Glutamatergic neuron (in vitro differentiated cells): Measurements from ENCODE around the gene CREB3. TPM values are rescaled to one million over a fixed set of nuclear protein-coding genes. Genes with fewer than 3 reads are reported as not detected.

Source experiments
- DNase-seq: peaks from one replicate; pipeline ENCODE4 v3.0.0; 2022
- H3K27ac Mint-ChIP-seq: one replicate; pipeline ENCODE4 v1.8.0; 2020; ENCODE audit warnings: mild to moderate bottlenecking, mixed read lengths, inconsistent platforms; ENCODE audit not compliant: unreplicated experiment
- H3K27me3 Mint-ChIP-seq: one replicate; pipeline ENCODE4 v1.8.0; 2020; ENCODE audit warnings: mild to moderate bottlenecking, moderate library complexity, mixed read lengths, inconsistent platforms; ENCODE audit not compliant: unreplicated experiment
- H3K36me3 Mint-ChIP-seq: one replicate; pipeline ENCODE4 v1.8.0; 2020; ENCODE audit warnings: mild to moderate bottlenecking, mixed read lengths, inconsistent platforms; ENCODE audit not compliant: unreplicated experiment
- H3K4me1 Mint-ChIP-seq: one replicate; pipeline ENCODE4 v1.8.0; 2020; ENCODE audit warnings: mild to moderate bottlenecking, low read depth, mixed read lengths, inconsistent platforms; ENCODE audit not compliant: unreplicated experiment
- H3K4me3 Mint-ChIP-seq: one replicate; pipeline ENCODE4 v1.8.0; 2020; ENCODE audit warnings: mild to moderate bottlenecking, mixed read lengths, inconsistent platforms; ENCODE audit not compliant: unreplicated experiment
- H3K9me3 Mint-ChIP-seq: one replicate; pipeline ENCODE4 v1.8.0; 2020; ENCODE audit warnings: mild to moderate bottlenecking, moderate library complexity, mixed read lengths, inconsistent platforms; ENCODE audit not compliant: unreplicated experiment
- total RNA-seq: library from RNA; stranded (reverse); fragmentation: NEBNext Ultra II Directional; extraction: Animal tissue kit (Norgen Biotek cat#: 25700); gene quantifications from one replicate; pipeline ENCODE4 v1.2.1, GENCODE V29; 2021; ENCODE audit not compliant: unreplicated experiment
- TF ChIP-seq, protein P1 (sequence below): fragments of 200-600 bp; sonication (generic); IDR thresholded peaks from one replicate; pipeline ENCODE4 v1.5.0; 2021; ENCODE audit not compliant: partially characterized antibody, unreplicated experiment

CREB3 gene
- total RNA-seq, 1 donor from 2014 or later, result 32.0 TPM

DNA sequence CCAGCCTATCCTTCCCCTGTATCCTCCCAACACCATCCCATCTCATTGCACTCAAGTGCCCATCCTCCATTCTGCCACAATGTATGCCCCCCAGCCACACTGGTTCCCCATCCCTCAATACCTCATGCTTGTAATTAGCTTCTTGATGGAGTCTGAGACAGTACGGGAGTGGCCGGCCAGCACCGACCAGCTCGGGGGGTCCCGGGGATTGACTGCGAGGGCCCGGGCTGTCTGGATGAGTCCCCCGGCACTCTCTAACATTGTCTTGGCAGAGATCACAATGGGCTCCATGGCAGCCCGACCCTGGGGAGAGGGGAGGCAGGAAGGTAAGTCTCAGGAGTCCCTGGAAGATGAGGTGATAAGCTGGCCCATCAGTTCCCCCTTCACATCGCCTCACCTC, 25.5 kb upstream of the CREB3 start:
- Mint-ChIP-seq H3K36me3 (peaks cover 12% of the 10 kb centered on the region), H3K27ac (no peak overlapping the region)

DNA sequence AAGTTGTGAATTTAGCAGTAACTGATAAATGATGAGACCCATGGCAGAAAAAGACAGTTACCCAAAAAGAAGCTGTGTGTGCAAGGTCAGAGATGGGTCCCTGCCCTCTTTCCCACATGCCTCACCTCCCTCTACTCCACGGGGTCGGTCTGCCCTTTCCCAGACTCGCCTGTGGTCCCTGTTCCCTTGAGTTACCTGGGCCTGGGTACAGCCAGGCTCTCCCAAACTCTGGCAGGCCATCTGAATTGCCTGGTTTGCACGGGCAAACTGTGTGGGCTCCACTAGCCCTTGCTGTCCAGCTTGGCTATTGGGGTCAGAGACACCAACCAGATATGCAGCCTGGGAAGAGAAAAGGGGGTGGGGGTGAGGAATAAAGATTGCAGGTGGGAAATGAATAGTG, 24.3 kb upstream of the CREB3 start:
- TF ChIP-seq, protein P1, sequence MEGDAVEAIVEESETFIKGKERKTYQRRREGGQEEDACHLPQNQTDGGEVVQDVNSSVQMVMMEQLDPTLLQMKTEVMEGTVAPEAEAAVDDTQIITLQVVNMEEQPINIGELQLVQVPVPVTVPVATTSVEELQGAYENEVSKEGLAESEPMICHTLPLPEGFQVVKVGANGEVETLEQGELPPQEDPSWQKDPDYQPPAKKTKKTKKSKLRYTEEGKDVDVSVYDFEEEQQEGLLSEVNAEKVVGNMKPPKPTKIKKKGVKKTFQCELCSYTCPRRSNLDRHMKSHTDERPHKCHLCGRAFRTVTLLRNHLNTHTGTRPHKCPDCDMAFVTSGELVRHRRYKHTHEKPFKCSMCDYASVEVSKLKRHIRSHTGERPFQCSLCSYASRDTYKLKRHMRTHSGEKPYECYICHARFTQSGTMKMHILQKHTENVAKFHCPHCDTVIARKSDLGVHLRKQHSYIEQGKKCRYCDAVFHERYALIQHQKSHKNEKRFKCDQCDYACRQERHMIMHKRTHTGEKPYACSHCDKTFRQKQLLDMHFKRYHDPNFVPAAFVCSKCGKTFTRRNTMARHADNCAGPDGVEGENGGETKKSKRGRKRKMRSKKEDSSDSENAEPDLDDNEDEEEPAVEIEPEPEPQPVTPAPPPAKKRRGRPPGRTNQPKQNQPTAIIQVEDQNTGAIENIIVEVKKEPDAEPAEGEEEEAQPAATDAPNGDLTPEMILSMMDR, result no peak
- H3K27me3 Mint-ChIP-seq, result peaks cover 2% of the 10 kb centered on the region
- no peak overlapping the region for H3K27ac Mint-ChIP-seq
- no peaks in the 10 kb centered on the region for H3K9me3 Mint-ChIP-seq
- no peak overlapping the region for H3K4me3 Mint-ChIP-seq
- no peak for DNase-seq
- peaks cover 12% of the 10 kb centered on the region for H3K36me3 Mint-ChIP-seq
- no peaks in the 10 kb centered on the region for H3K4me1 Mint-ChIP-seq

More for the DNA sequence above, 25.5 kb upstream of the CREB3 start:
- no peak for DNase-seq
- Mint-ChIP-seq H3K4me3 (no peak overlapping the region), H3K27me3 (peaks cover 2% of the 10 kb centered on the region), H3K4me1 (no peaks in the 10 kb centered on the region), H3K9me3 (no peaks in the 10 kb centered on the region)
- TF ChIP-seq, protein P1, result no peak

DNA sequence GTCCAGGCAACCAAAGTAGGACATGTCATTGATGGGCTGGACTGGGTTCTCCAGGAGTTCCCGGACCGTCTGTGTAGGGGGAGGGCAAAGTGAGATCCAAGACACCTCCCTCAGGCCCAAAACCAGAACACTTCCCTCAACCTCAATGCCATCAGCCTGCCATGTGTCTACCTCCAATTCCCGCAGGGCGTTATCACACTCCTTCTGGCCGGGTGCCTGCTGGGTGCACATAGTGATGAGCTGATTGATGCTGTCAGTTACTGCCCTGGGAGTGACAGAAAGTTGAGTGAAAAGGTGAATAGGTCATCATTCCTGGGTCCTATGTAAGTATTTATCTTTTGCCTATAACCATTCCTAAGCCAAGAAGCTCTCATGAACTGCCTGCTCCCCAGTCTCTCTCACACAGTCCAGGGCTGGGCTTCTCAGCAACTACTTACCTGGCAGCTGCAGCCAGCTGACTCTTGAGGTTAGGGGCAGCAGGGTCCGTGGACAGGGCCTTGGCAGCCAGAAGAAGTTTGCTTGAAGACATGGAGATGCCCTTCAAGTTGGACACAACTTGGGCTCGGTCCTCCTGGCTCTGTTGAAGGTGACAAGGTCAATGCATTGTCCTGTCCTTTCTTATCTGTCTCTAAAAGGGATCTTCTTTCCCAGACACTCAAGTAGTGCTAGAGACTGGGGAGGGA, 21.5 kb upstream of the CREB3 start:
- H3K9me3 Mint-ChIP-seq, result no peaks in the 10 kb centered on the region
- H3K27me3 Mint-ChIP-seq, result peaks cover 4% of the 10 kb centered on the region
- no peak for DNase-seq
- no peaks in the 10 kb centered on the region for H3K4me1 Mint-ChIP-seq
- TF ChIP-seq, protein P1, result no peak
- no peak overlapping the region for H3K27ac Mint-ChIP-seq
- H3K4me3 Mint-ChIP-seq, result no peak overlapping the region
- H3K36me3 Mint-ChIP-seq, result peaks cover 12% of the 10 kb centered on the region

DNA sequence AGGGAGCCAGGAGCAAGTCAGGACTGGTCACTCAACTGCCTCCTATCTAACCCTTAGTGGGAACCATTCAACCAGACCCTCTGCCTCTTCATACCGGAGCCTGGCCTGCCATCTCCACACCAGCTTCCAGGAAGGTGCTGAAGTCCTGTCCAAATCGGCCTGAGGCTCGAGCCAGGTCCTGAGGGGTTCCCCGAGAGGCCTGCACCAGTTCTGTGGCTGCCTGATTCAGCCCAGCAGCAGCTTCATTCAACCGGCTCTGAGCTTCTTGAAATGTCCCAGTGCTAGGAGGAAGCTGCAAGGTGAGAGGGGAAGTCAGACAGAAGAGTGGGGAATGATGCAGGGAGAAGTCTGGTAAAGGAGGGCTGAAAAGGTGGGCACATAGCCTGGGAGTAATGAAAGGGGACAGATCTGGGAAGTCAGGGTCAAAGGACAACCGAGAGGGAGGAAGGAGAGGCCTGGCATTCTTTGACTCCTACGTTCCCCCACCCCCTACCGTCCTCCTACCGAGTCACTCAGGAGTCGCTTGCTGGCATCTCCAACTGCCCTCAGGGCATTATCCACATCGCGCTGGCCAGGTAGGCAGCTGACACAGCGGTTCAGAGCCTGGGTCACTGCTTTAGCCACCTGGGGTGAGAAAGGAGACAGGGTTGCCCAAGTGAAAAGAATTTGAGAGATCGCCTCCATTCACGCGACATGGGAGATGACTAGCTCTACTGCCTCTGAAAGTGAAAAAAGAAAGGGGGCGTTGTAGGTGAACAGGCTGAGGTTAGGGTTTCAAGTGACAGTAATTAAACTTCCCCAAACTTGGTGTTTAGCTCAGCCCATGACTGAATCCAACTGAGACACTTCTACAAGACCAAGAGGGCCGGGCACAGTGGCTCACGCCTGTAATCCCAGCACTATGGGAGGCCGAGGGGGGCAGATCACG, 20.7 kb upstream of the CREB3 start:
- DNase-seq, result no peak

More for the DNA sequence above, 20.7 kb upstream of the CREB3 start:
- Mint-ChIP-seq H3K4me1 (no peaks in the 10 kb centered on the region), H3K27ac (no peak overlapping the region), H3K4me3 (no peak overlapping the region), H3K36me3 (peaks cover 12% of the 10 kb centered on the region), H3K9me3 (no peaks in the 10 kb centered on the region), H3K27me3 (peaks cover 4% of the 10 kb centered on the region)
- TF ChIP-seq, protein P1, result no peak
